GM18517 (cell line): Measurements from ENCODE around the gene RUNX2.
A peak's percentile ranks its signal among the peaks of the same experiment; 100 is the strongest.
"Not testable (repeated sequence)": the region's sequence is repeated elsewhere in the genome, so short reads cannot be mapped to it uniquely, and the experiment has no call there.

Experiments
- ATAC-seq: cut with Tn5 transposase; IDR thresholded peaks from one replicate; pipeline ENCODE4 v1.9.1; 2021; ENCODE audit warnings: mild to moderate bottlenecking, moderate library complexity; ENCODE audit not compliant: unreplicated experiment

The RUNX2 gene

GRCh38 chr6:45658958-45659357 lies 330.8 kb downstream of the RUNX2 start:
- no peak for ATAC-seq

DNA sequence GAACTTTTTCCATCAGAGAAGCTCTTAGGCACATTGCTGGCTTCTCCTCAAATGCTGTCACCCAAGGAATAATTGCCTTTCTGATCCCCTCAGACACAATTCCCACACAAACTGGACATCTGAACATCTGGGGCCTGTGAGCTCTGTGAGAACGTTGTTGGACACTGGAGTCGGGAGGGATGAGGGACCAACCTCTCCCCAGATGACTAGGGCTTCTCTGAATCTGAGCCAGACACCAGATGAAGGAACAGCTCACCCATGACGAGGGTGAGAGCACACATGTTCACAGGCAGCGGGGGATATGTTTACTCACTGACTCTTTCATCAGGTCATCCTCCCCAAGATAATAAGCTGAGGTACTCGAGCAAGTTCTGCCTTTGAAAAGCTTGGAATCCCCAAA lies 333.5 kb downstream of the RUNX2 start:
- no peak for ATAC-seq

DNA sequence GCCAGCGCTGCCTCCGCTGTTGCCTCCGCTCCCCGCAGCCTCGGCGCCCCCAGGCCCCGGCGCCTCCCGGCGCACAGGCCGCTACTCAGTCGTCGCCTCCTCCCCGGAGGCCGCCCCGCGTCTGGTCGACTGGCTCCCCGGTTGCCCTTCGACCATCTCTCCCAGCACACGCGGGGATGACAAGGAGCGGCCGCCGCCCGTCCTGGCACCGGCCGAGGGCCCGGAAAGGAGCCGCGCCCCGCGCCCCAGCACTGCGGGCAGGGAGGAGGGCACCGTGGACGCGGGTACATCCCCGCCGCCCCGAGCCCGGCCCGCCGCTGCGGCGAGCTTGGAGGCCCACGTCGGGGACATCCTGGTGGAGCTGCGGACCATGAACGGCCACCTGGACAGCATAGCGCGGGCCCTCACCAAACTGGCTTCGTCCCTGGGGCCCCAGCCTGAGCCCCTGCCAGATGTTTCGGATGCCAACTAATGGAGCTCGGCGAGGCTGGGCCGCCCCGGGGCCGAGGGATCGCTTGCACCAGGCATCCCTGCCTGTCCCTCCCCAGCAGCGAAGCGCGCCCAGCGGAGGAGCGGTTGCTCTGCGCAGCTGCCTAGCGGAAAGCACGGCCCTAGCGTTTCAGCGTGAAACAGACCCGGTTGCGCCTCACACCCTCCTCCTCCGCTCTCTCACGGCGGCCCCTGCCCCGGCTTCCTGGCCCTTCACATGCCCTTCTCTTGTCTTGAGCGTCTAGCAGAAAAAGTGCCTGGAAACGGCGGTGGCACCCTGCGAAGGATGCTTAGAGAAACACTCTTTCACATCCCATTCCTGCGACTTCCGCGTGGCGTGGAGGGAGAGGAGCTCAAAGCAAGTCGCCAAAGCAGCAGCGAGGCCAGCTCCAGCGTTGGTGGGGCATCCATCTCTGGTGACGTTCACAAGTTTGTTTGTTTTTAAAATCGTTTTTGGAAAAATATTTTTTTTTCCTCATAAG lies 335.4 kb downstream of the RUNX2 start:
- ATAC-seq: no peak

GRCh38 chr6:45664707-45665106 lies 336.6 kb downstream of the RUNX2 start:
- no peak for ATAC-seq

DNA sequence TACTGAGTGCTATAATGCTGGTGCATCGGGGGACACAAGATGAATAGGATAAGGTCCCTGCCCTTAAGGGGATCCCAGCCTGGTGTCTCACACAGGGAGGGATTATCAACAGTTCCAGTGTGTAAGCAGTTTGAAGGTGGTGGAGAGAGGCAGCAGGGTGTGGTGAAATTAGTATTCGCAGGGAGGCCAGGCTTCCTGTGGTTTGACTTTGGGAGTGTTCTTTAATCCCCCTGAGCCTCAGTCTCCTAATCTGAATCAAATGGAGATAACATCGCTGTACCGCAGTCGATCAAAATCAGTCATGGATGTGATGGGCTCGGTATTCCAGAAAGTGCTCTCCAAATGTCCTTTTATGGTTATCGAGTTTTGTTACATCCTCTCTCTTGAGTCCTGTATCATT lies 337.7 kb downstream of the RUNX2 start:
- no peak for ATAC-seq

DNA sequence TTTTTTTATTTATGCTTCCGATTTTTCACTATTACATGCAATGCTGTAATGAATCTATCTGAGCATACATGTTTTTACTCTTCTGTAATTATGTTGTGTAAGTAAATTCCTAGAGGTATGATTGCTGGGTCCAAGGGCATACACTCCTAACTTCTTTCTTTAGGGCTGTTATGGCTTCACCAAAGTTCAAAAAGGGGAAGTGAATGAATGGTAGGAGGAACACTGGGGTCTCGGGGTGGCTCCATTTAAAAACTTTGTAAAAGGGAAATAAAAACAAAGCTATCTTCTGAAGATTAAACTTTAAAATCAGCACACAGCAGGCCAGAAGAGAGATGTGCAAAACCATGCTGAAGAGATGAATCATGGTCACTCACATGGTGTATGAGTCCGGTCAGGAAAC lies 338.7 kb downstream of the RUNX2 start:
- no peak for ATAC-seq

GRCh38 chr6:45667300-45667699 lies 339.2 kb downstream of the RUNX2 start:
- ATAC-seq: no peak

GRCh38 chr6:45667766-45668165 lies 339.6 kb downstream of the RUNX2 start:
- ATAC-seq: no peak

DNA sequence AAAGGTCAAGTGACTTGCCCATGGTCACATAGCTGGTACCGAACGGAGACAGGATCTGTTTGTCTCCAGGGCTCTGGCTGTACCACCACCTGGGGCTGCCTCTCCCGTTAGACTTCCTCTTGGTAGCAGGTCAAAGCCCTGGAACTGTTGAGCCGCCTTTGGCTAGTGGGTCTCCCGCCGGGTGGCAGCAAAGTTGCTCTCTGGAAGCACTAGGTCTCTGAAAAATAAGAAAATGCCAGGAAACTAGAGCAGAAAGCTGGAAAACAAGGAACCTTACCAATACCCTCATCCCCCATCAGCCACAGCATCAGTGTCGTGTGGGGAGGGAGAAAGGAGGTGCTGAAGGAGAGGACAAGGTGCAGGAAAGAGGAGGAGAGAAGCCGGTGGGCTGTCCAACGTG lies 340.6 kb downstream of the RUNX2 start:
- no peak for ATAC-seq

DNA sequence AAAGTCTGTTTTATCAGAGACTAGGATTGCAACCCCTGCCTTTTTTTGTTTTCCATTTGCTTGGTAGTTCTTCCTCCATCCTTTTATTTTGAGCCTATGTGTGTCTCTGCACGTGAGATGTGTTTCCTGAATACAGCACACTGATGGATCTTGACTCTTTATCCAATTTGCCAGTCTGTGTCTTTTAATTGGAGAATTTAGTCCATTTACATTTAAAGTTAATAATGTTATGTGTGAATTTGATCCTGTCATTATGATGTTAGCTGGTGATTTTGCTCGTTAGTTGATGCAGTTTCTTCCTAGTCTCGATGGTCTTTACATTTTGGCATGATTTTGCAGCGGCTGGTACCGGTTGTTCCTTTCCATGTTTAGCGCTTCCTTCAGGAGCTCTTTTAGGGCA lies 345.0 kb downstream of the RUNX2 start:
- ATAC-seq: not testable (repeated sequence)

- ATAC-seq: not testable (repeated sequence)
Observed at GRCh38 chr6:45675166-45675565, 347.0 kb downstream of the RUNX2 start.

DNA sequence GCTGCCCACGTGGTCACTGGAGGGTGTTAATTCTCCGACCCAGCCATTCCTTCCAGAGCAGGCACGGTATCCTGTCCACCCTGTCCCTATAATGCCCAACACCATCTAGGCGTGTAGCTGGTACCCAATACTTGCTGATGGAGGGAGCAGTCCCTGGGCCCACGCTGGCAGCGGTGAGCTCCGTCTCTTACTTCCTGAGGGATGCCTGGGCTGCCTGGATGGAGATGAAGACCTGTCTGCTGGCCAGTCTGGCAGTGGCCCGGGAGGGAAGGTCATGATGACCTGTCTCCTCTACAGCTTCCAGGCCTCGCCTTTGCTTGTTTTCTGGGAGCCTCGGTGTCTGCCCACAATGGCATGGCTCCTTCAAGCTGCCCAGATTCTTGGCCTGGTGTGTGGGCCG lies 347.5 kb downstream of the RUNX2 start:
- ATAC-seq: no peak

GRCh38 chr6:45676380-45676779 lies 348.2 kb downstream of the RUNX2 start:
- no peak for ATAC-seq

GRCh38 chr6:45677381-45678284 lies 349.5 kb downstream of the RUNX2 start:
- ATAC-seq: peak; percentile 57

DNA sequence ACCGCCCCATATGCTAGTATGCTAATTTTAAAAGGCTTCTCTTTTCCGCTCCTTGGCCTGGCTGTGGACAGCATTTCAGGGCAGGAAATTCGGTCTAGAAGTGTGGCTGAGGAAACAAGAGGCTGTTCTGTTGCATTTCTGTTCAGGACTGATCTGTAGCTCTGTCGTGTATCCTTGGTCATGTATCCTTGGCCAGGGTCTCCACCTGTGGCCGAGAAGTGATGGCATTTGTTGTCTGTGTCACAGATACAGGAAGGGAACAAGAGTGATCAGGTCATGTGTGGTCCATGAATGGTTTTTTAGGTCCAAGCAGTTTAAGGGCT lies 350.1 kb downstream of the RUNX2 start:
- ATAC-seq: no peak

DNA sequence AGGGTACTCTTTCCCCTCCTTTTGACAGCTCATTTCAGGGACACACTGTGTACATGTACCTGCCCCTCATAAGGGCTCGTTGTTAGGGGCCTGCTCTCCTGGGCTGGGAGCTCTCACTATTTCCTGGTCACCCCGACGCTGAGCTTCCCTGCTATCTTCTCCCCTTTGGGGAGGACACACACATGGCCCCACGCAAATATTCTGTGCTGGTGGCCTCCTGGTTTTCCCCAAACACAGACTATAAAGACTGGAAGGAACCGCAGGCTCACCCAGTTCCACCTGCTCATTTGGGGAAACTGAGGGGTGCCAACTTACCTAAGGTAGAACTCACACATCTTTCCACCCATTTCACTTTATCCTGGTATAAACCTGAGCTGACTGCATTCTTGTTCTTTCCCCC lies 351.0 kb downstream of the RUNX2 start:
- ATAC-seq: no peak

- ATAC-seq: no peak
Observed at GRCh38 chr6:45679631-45680030, 351.5 kb downstream of the RUNX2 start.

DNA sequence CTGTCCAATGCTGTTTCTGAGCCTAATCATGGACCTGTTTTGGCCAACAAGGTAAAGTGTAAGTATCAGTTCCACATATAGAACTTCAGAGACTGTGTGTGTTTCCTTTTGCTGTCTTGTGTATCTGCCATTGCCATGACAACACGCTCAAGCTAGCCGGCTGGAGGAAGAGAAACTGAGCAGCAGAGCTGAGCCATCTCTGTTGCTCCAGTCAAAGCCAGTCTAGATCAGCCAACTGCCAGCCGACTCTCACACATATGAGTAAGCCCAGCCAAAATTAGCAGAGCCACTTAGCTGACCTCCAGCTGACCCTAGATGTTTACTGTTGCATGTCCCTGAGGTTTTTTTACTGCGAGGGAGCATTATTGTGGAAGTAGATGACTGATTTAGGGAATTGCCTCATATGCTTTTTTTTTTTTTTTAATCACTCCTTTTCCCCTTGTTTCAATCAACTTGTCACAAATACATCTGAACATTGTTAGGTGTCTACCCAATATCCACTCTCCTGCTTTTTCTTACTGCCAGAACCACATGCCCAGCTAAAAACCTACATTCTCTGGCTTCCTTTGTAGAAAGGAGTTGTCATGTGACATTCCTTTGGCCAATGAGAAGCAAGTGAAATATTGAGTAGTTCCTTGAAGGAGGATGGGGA lies 353.9 kb downstream of the RUNX2 start:
- ATAC-seq: peak; percentile 94

DNA sequence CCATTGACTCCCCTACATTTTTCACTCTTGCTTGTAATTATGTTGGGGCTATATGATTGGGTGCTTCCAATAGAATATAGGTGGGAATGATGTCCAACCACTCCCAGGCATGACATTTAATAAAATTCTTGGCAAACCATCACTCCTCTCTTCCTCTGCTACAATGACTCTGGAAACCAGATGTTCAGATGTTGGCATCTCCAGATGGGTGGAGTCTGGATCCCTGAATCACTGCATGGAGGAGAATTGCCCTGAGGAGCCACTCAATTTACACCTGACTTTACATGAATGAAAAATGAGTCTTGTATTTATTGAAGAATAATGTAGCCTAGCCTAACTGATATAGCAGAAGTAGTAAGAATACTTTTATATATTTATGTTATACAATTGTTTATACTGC lies 356.3 kb downstream of the RUNX2 start:
- ATAC-seq: no peak

GRCh38 chr6:45685076-45685475 lies 356.9 kb downstream of the RUNX2 start:
- ATAC-seq: no peak

DNA sequence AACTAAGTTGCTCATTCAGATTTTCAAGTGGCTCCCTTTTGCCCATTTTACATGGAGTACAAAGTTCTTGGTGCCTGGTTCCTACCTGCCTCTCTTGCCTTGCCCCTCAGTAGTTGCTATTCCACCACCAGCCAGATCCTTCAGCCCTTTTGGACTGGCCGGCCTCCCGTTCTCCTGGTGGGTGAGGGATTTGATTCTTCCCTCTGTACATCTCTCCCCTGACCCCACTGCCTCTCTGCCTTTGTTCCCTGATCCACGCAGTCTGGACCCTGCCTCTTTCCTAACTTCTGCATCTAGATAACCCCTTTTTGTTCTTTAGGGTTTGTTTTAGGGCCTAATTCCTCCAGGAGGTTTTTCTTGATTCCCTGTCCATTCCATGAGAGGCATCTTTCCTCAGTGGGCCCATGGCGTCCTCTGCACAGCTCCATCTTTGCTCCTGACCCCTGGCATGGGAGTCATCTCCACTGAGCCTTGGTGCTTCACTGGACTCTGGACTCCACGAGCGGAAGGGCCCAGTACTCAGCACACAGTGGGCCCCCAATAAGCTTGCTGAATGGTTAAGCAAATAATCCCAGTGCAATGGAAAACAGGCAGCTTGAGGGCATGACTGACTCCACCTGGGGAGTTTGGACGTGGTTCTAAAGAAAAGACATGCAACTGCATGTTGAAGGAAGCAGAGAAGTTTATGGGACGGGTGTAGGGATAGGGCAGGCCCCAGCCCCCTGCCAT lies 358.9 kb downstream of the RUNX2 start:
- peak; percentile 16 for ATAC-seq
